Fibroblast of the aortic adventitia (primary cell): ENCODE measurements around the gene BARX2. TPM values are rescaled to one million over a fixed set of nuclear protein-coding genes. Genes with fewer than 3 reads are reported as not detected.

Experiments
- DNase-seq: peaks from one replicate; pipeline ENCODE4 v3.0.0-alpha.2; 2010; ENCODE audit warnings: low read depth
- H3K4me3 ChIP-seq: 2 replicates; pipeline ENCODE4 v1.5.1; 2011; ENCODE audit warnings: low read depth, mild to moderate bottlenecking, control low read depth, low read length, moderate library complexity
- total RNA-seq: library from RNA; depleted of rRNA; stranded (reverse); fragments of >200 nt; gene quantifications from 2 replicates; pipeline ENCODE4 v1.2.3, GENCODE V29; 2012; ENCODE audit warnings: low replicate concordance
- TF ChIP-seq, protein P1 (sequence below): IDR thresholded peaks from 2 replicates; pipeline ENCODE4 v1.5.1; 2011; ENCODE audit warnings: mild to moderate bottlenecking, low read length, control low read depth, inconsistent platforms; ENCODE audit not compliant: insufficient read depth

BARX2 gene
- total RNA-seq, 1 donor, result not detected

GRCh38 chr11:129366737-129367597 lies 8.7 kb upstream of the BARX2 start:
- TF ChIP-seq, protein P1, sequence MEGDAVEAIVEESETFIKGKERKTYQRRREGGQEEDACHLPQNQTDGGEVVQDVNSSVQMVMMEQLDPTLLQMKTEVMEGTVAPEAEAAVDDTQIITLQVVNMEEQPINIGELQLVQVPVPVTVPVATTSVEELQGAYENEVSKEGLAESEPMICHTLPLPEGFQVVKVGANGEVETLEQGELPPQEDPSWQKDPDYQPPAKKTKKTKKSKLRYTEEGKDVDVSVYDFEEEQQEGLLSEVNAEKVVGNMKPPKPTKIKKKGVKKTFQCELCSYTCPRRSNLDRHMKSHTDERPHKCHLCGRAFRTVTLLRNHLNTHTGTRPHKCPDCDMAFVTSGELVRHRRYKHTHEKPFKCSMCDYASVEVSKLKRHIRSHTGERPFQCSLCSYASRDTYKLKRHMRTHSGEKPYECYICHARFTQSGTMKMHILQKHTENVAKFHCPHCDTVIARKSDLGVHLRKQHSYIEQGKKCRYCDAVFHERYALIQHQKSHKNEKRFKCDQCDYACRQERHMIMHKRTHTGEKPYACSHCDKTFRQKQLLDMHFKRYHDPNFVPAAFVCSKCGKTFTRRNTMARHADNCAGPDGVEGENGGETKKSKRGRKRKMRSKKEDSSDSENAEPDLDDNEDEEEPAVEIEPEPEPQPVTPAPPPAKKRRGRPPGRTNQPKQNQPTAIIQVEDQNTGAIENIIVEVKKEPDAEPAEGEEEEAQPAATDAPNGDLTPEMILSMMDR, result no peak

GRCh38 chr11:129368889-129369672 lies 6.6 kb upstream of the BARX2 start:
- TF ChIP-seq, protein P1, result no peak
- no peak for DNase-seq
- H3K4me3 ChIP-seq, result no peak overlapping the region

More at GRCh38 chr11:129366737-129367597, 8.7 kb upstream of the BARX2 start:
- no peak for DNase-seq
- no peak overlapping the region for H3K4me3 ChIP-seq

DNA sequence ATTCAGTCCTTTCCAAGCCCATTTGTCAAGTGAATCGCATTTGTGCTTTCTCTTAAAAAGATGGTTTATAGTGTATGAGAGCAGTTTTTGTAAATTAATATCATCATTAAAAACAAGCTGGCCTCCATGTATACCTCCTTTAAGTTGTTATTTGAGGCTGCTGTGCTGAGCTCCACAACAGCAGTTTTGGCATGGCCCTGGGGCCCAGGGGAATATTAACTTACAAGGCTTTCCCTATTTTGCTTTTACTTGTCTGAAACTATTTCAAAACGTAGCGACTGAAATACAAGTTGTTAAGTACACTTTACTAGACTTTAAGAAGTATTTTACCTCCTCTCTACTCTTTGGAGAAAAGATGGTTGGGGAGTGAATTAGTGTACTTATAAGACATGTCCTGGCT lies 4.9 kb upstream of the BARX2 start:
- no peak overlapping the region for H3K4me3 ChIP-seq
- TF ChIP-seq, protein P1, result no peak
- no peak for DNase-seq

GRCh38 chr11:129372609-129373488 lies 2.8 kb upstream of the BARX2 start:
- no peak for DNase-seq
- H3K4me3 ChIP-seq, result peak overlapping the region; percentile 38

DNA sequence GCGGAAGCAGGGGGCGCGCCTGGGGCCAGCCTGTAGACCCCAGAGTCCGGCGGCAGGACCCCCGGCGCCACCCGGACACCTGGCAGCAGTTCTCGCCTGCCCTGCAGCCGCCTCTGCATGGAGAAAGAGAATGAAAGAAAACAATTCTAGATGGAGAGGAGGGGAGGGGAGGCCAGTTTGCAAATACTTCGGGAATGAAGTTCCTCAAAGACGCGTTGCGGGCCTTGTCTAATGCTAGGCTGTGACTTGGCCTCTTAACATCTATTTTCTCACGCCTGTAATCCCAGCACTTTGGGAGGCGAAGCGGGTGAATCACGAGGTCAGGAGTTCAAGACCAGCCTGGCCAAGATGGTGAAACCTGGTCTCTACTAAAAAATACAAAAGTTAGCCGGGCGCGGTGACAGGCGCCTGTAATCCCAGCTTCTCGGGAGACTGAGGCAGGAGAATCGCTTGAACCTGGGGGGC lies 2.1 kb upstream of the BARX2 start:
- DNase-seq, result no peak
- TF ChIP-seq, protein P1, result no peak
- H3K4me3 ChIP-seq, result peak overlapping the region; percentile 38

More at GRCh38 chr11:129372609-129373488, 2.8 kb upstream of the BARX2 start:
- TF ChIP-seq, protein P1, result no peak
